Activated CD4-positive, alpha-beta T cell treated with anti-CD3 and anti-CD28 coated beads for 36 hours (primary cell): ENCODE results near the gene SPHK1. TPM values are rescaled to one million over a fixed set of nuclear protein-coding genes. Genes with fewer than 3 reads are reported as not detected.

Experiments
- ATAC-seq: fragments of 200-7000 bp; cut with Tn5 transposase; one replicate; pipeline ENCODE4 v1.10.0; 2021; ENCODE audit warnings: mild to moderate bottlenecking, moderate library complexity
- CTCF ChIA-PET: fragments of 350-600 bp; sonication (Branson Sonifier 250); formaldehyde crosslinking; loops from one replicate; lab custom pipeline; 2021; ENCODE audit warnings: antibody characterized with exemption; lab: Charles Lee
- POLR2A ChIA-PET: fragments of 350-600 bp; sonication (Branson Sonifier 250); formaldehyde crosslinking; loops from one replicate; lab custom pipeline; 2021; ENCODE audit warnings: antibody characterized with exemption, inconsistent platforms; lab: Charles Lee
- DNase-seq: peaks from one replicate; pipeline ENCODE4 v3.0.0-alpha.2; 2020
- H3K27ac Mint-ChIP-seq: one replicate; pipeline ENCODE4 v1.8.0; 2021; ENCODE audit warnings: mixed read lengths
- H3K27me3 Mint-ChIP-seq: one replicate; pipeline ENCODE4 v1.8.0; 2021; ENCODE audit warnings: mixed read lengths
- H3K36me3 Mint-ChIP-seq: one replicate; pipeline ENCODE4 v1.8.0; 2021; ENCODE audit warnings: low read depth, mixed read lengths
- H3K4me1 Mint-ChIP-seq: one replicate; pipeline ENCODE4 v1.8.0; 2021; ENCODE audit warnings: mixed read lengths
- H3K4me3 Mint-ChIP-seq: one replicate; pipeline ENCODE4 v1.8.0; 2021; ENCODE audit warnings: mild to moderate bottlenecking, moderate library complexity, mixed read lengths
- H3K9me3 Mint-ChIP-seq: one replicate; pipeline ENCODE4 v1.8.0; 2021; ENCODE audit warnings: low read depth, mixed read lengths
- intact Hi-C, 2 experiments: fragments of 100-400 bp; cut with DNase I in 1 of 2; cut with micrococcal nuclease in 1 of 2; formaldehyde crosslinking; loops; one replicate each; pipeline versions ENCODE4 v1.14.2 to v1.15.1; 2022 to 2024; cut with DNase I, micrococcal nuclease
- total RNA-seq, 2 experiments: library from RNA; stranded (reverse); gene quantifications; one replicate each; pipeline ENCODE4 v1.2.3, GENCODE V29; 2021

Gene SPHK1
- total RNA-seq, 2 experiments from 2014 or later = 7.4 to 11.7 TPM

DNA sequence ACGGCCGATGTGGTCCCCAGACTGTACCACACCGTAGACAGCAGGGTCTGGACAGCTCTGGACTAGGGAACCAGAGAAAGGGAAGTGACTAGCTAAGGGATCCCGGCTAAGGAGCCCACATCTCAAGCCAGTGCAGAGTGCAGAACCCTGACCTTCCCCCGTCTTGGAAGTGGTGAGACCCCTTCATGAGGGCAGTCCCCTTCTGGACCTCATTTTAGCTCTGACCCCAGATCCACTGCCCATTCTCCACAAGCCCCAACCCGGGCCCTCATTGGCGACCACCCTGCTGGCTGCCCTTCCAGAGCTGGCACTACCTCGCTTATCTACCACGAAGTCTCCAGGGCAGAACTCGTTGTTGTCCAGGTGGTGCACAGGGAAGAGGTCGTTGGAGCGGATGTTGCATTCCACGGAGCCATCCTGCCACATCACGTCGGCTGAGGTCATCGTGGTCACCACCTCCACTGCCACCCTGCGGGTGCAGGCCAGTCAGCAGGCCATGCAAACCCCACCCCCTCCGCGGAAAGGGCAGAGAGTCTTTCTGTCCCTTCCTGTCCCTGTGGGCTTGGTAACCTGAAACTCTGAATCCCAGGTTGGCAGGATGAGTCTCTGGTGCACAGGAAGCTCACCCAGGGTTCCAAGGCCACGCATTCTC, 14.2 kb downstream of the SPHK1 start:
- Mint-ChIP-seq H3K36me3 (peaks cover 49% of the 10 kb centered on the region), H3K4me3 (no peak overlapping the region)
- POLR2A ChIA-PET = no interaction called here

DNA sequence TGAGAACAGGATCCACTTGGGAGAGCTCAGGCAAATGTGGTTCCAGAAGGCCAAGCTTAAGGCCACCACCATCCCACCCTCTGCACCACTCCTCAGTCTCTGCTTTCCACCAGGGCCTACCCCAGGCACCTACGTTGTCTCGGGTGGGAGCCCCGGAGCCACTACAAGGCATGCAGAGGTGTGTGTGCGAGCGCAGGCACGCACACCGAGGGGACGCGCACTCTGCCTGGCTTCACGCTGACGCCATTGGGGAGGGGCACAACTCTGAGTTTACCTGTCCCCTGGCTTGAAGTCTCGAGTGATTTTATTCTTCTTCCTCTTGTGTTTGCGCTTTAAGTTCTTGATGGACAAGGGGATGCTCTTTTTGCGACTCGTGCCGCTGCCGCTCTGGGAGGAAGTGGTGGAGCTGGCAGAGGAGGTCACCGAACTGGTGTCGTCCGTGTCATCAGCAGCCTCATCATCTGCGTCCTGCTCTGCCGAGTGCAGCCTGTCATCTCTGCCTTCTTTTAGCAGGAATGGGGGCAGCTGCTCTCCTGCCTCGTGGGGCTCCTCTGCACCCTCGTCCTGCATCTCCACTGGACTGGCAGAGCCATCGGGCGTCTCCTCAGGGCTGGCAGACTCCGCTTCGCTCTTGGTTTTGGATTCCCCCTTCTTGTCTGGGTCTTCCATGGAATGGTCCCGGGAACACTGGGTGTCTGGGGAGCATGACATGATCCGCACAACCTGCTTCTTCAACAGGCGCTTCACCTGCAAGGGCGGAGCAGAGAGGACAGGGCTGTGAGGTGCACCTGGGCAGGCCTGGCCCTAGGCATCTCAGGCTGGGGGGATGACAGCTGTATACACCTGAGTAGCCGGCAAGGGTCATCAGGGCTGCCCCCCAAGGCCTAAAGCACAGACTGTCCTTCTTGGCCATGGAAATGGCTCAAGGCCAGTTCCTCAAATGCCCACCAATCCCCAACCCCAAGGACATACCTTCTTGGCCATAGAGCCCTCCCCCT, 15.1 kb downstream of the SPHK1 start:
- Mint-ChIP-seq H3K4me1 (no peaks in the 10 kb centered on the region), H3K27me3 (no peaks in the 10 kb centered on the region), H3K4me3 (no peak overlapping the region), H3K36me3 (peaks cover 50% of the 10 kb centered on the region), H3K9me3 (no peaks in the 10 kb centered on the region), H3K27ac (no peak overlapping the region)
- ChIA-PET CTCF (interaction anchor here (0.6 to 4.4 kb wide), 21 partner anchors 9 to 399 kb away, joined by 3 to 89 read pairs (median 4); partner anchors contain the start of genes CDK3, QRICH2 and SPHK1), POLR2A (no interaction called here)
- DNase-seq = no peak
- ATAC-seq = no peak
- intact Hi-C loops = no loop called here

More for the DNA sequence above, 14.2 kb downstream of the SPHK1 start:
- Mint-ChIP-seq H3K4me1 (no peaks in the 10 kb centered on the region), H3K27me3 (no peaks in the 10 kb centered on the region), H3K27ac (no peak overlapping the region), H3K9me3 (no peaks in the 10 kb centered on the region)
- ATAC-seq (no peak), DNase-seq (no peak)
- CTCF ChIA-PET = interaction anchor here (0.6 to 4.4 kb wide), 49 partner anchors 7 to 437 kb away, joined by 3 to 89 read pairs (median 4); partner anchors contain the start of genes CDK3, PRPSAP1, QRICH2 and SPHK1
- intact Hi-C loops = loop anchor here (1.0 kb wide), 1 partner anchor 95 kb away; no protein-coding TSS in a partner anchor

DNA sequence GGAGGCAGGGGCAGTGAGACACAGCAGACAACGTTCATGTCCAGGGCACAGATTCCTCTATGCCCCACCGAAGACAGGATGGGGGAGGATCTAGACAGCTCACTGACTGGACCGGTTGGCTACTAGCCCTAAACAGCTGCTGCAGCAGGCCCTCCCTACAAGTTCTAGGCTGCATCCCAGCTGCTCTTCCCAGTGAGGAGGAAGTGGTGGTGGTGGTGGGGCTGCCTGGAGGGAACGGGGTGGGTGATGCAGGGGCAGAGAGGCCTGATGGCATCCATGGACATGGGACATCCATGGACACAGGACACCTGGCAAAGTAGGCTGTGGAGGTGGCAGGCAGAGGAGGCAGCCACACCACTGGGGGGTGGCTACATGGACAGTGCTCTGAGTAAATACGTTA, 18.3 kb downstream of the SPHK1 start:
- ChIA-PET CTCF (interaction anchor here (1.2 kb wide), 1 partner anchor 11 kb away, joined by 4 read pairs; no protein-coding TSS in a partner anchor), POLR2A (no interaction called here)
- Mint-ChIP-seq H3K27me3 (no peaks in the 10 kb centered on the region), H3K27ac (no peak overlapping the region), H3K4me3 (no peak overlapping the region), H3K9me3 (no peaks in the 10 kb centered on the region), H3K4me1 (no peaks in the 10 kb centered on the region), H3K36me3 (peaks cover 48% of the 10 kb centered on the region)
- ATAC-seq = no peak
- DNase-seq = no peak
- intact Hi-C loops = no loop called here

DNA sequence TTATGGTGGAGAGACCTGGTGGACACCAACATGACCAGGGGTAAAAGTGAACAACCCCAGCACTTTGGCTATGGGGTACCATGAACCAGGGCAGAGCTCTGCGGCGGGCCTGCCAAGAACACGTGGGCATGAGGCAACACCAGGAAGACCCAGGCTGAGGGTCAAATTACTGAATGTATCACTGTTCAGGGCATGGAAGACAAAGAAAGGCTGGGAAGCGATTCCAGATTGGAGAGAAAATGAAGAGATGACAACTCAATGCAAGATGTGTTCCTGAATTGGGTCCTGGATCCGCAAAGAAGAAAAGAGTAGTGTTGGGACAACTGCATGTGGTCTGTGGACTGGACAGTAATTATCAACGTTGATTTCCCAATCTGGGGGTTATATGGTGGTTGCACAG, 19.8 kb downstream of the SPHK1 start:
- POLR2A ChIA-PET = no interaction called here
- Mint-ChIP-seq H3K9me3 (no peaks in the 10 kb centered on the region), H3K36me3 (peaks cover 36% of the 10 kb centered on the region), H3K4me1 (peaks cover 4% of the 10 kb centered on the region), H3K27me3 (no peaks in the 10 kb centered on the region), H3K4me3 (no peak overlapping the region), H3K27ac (no peak overlapping the region)
- no peak for DNase-seq
- intact Hi-C loops = no loop called here
- CTCF ChIA-PET = interaction anchor here (0.6 to 1.1 kb wide), 3 partner anchors 24 to 524 kb away, joined by 3 to 4 read pairs (median 3); no protein-coding TSS in a partner anchor
- no peak for ATAC-seq

DNA sequence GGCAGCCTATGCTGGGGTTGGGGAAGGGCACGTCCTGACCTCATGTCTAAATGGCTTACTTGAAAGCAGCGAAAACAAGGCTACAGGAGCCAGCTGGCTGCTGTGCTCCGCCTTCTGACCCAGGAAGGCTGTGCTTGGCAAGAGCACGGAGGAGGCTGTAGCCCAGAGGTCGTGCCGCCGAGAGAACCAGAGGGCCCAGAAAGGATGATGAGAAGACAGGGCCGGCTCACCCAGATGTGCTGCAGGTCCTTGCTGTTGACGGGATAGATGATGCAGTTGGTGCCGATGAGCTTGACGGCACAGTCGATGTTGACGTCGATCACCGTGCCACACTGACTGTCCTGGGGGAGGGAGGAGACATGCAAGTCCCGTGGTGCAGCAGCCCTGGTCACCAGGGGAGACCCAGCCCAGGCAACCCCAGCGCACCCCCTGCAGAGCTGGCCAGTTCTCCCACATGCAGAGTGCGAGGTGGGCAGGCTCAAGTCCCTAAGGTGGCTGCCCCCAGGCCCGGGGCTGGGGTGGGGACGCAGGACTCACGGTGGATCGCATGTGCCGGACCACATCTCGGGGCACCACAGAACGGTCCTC, 20.7 kb downstream of the SPHK1 start:
- intact Hi-C loops = loop anchor here in 1 of 2 experiments (5.0 kb wide), 1 partner anchor 47 kb away; the partner anchor contains the start of gene UBE2O
- Mint-ChIP-seq H3K9me3 (no peaks in the 10 kb centered on the region), H3K4me3 (no peak overlapping the region), H3K4me1 (peaks cover 4% of the 10 kb centered on the region), H3K27ac (no peak overlapping the region), H3K36me3 (peaks cover 32% of the 10 kb centered on the region), H3K27me3 (no peaks in the 10 kb centered on the region)
- ChIA-PET CTCF (interaction anchor here (0.7 to 1.4 kb wide), 4 partner anchors 12 to 528 kb away, joined by 3 to 4 read pairs (median 3); no protein-coding TSS in a partner anchor), POLR2A (no interaction called here)
- ATAC-seq = no peak
- no peak for DNase-seq

DNA sequence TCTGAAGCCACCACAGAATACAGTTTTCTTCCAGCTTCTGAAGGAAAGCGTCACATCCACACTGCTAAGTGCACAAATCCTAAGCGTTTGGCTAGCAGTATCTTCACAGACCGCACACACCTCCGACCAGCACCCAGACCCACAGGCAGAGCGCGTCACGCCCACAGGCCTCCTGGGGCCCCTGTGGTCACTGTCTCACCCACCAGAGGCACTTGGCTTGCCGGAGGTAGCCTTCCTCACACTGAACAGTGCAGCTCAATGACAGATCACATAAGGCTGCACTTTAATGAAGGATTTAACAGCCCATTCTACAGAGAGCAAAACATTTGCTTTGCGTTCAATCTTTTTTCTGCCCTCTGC, 21.2 kb downstream of the SPHK1 start:
- peaks cover 4% of the 10 kb centered on the region for H3K4me1 Mint-ChIP-seq
- intact Hi-C loops = loop anchor here in 1 of 2 experiments (5.0 kb wide), 1 partner anchor 47 kb away; the partner anchor contains the start of gene UBE2O
- POLR2A ChIA-PET = no interaction called here
- H3K4me3 Mint-ChIP-seq = no peak overlapping the region
- peaks cover 28% of the 10 kb centered on the region for H3K36me3 Mint-ChIP-seq
- H3K9me3 Mint-ChIP-seq = no peaks in the 10 kb centered on the region
- ATAC-seq (no peak), DNase-seq (no peak)
- no peaks in the 10 kb centered on the region for H3K27me3 Mint-ChIP-seq
- CTCF ChIA-PET = interaction anchor here (0.7 to 1.4 kb wide), 5 partner anchors 8 to 528 kb away, joined by 3 to 7 read pairs (median 3); no protein-coding TSS in a partner anchor
- no peak overlapping the region for H3K27ac Mint-ChIP-seq

DNA sequence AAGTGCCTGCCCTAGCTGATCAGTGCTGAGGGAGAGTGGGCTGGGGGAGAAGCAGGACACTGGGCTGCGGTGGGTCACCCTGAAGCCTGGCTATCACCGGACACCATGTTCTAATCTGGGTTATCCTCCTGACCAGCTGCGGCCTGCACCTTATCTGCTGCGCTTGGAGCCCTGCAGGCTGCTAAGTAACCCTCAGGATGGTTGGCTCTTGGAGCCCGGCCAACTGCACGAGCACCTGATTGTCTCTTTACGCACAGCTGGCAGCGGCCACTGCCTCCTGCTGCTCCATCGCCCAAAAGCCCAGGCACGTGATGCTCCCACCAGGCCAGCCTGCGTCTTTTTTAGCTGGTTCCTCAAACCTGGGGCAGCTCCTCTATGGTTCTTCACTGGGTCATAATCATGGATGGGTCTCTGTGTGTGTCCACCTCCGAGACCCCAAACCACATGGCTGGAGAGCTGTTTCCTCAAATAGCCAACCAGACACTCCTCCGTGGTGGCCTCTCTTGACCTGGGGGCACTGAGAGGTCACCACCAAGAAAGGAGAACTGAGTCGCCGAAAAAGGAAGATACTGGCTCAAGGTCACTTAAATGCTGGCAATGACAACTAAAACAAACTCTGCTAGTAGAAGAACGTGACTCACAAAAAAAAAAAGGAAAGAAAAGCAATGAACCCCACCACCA, 21.7 kb downstream of the SPHK1 start:
- CTCF ChIA-PET = interaction anchor here (1.1 to 1.4 kb wide), 3 partner anchors 9 to 74 kb away, joined by 3 to 7 read pairs (median 4); no protein-coding TSS in a partner anchor
- H3K27me3 Mint-ChIP-seq = no peaks in the 10 kb centered on the region
- DNase-seq (no peak), ATAC-seq (no peak)
- no peak overlapping the region for H3K4me3 Mint-ChIP-seq
- intact Hi-C loops = loop anchor here in 1 of 2 experiments (5.0 kb wide), 1 partner anchor 46 kb away; the partner anchor contains the start of gene UBE2O
- peaks cover 4% of the 10 kb centered on the region for H3K4me1 Mint-ChIP-seq
- POLR2A ChIA-PET = no interaction called here
- H3K27ac Mint-ChIP-seq = no peak overlapping the region
- peaks cover 25% of the 10 kb centered on the region for H3K36me3 Mint-ChIP-seq
- no peaks in the 10 kb centered on the region for H3K9me3 Mint-ChIP-seq

DNA sequence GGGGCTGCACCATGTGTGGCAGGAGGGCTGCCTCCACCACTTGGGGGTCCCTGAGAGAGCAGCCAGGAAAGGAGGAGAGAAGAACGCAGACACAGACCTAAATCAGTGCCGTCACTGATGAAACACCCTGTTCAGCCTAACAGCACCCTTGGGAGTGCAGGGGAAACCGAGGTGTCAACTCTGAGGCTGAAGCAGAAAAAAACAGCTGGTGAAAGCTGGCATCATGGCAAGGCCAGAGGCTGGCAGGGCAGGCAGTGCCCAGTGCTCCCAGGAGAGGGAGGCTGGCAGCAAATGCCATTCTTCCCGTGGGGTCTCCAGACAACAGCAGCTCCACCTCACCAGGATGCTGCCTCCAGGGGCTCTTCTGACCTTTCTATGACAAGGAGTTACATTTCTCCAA, 23.1 kb downstream of the SPHK1 start:
- no peaks in the 10 kb centered on the region for H3K27me3 Mint-ChIP-seq
- ATAC-seq = no peak
- peaks cover 16% of the 10 kb centered on the region for H3K36me3 Mint-ChIP-seq
- CTCF ChIA-PET = interaction anchor here (0.8 to 2.3 kb wide), 8 partner anchors 10 to 100 kb away, joined by 3 to 24 read pairs (median 4); partner anchors contain the start of gene SPHK1
- no peak overlapping the region for H3K4me3 Mint-ChIP-seq
- no peak overlapping the region for H3K27ac Mint-ChIP-seq
- DNase-seq = no peak
- no peaks in the 10 kb centered on the region for H3K9me3 Mint-ChIP-seq
- H3K4me1 Mint-ChIP-seq = peaks cover 4% of the 10 kb centered on the region
- POLR2A ChIA-PET = no interaction called here
- intact Hi-C loops = loop anchor here in 1 of 2 experiments (5.0 kb wide), 1 partner anchor 45 kb away; the partner anchor contains the start of gene UBE2O

DNA sequence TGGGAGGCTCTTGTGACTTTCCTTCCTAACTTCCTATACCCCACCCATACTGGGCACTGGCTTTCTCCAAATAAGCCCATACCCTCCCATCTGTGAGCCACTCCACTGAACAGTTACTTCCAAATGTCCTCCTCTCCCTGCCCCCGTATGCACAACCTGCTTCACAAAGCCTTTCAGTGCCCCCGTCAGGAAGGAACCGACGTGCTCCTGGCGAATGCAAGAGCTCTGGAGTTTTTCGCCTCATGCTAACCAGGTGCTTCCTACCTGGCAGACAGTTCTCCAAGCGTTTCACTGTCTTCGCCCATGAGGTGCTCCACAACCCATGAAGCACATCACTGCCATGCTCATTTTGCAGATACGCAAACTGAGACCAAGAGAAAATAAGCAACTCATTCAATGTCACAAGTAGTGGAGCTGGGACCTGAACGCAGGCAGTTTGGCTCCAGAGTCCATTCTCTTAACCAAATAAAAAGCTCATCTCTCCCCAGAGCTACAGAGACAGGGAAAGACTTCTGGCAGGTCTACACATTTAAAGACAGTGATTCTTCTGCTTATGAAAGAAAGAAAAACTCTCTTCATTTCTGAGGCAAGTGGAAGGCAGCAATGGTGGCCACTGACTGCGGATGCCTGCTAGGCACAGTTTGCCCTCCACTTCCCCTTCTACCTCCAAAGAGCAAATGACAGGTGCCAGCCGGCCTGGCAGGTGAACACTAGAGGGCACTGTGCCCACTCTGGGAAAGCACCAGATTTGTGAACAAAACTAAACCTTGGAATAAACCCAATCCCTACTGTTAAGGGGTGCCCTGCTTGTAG, 23.8 kb downstream of the SPHK1 start:
- Mint-ChIP-seq H3K27me3 (no peaks in the 10 kb centered on the region), H3K4me1 (peaks cover 8% of the 10 kb centered on the region), H3K9me3 (no peaks in the 10 kb centered on the region), H3K4me3 (no peak overlapping the region), H3K27ac (no peak overlapping the region), H3K36me3 (peaks cover 13% of the 10 kb centered on the region)
- ATAC-seq (peak; percentile 90), DNase-seq (peak; percentile 84)
- POLR2A ChIA-PET = no interaction called here
- CTCF ChIA-PET = interaction anchor here (0.6 to 2.3 kb wide), 26 partner anchors 9 to 806 kb away, joined by 3 to 24 read pairs (median 4); partner anchors contain the start of genes QRICH2 and SPHK1
- intact Hi-C loops = loop anchor here (1.0 to 5.0 kb wide), 3 partner anchors 44 to 98 kb away; partner anchors contain the start of gene UBE2O (in 2 of the 2)
